A549 (cell line): Measurements from ENCODE around the gene LRRIQ4. TPM values are rescaled to one million over a fixed set of nuclear protein-coding genes. Genes with fewer than 3 reads are reported as not detected.

Source experiments
- ATAC-seq, 2 experiments: fragments of 200-7000 bp in 1 of 2; fragments of >200 bp in 1 of 2; cut with Nextera tagmentation in 1 of 2; cut with Tn5 transposase in 1 of 2; 3 replicates each; pipeline versions ENCODE4 v1.8.0 to v1.9.1; 2018 to 2020; ENCODE audit warnings: mild to moderate bottlenecking in 1 of 2, moderate library complexity in 1 of 2
- CTCF ChIA-PET: fragments of 300-600 bp; sonication (Branson Sonifier 250); formaldehyde crosslinking; extraction: SDS; loops from one replicate; lab custom pipeline; 2021; ENCODE audit warnings: antibody characterized with exemption, inconsistent platforms; lab: Yijun Ruan, JAX
- POLR2A ChIA-PET: fragments of 350-600 bp; formaldehyde crosslinking; extraction: SDS; loops from one replicate; lab custom pipeline; 2021; ENCODE audit warnings: antibody characterized with exemption, inconsistent platforms; lab: Yijun Ruan, JAX
- DNase-seq, 2 experiments: peaks; one replicate each; pipeline versions ENCODE4 v3.0.0 to v3.0.0-alpha.2; 2011 to 2016; ENCODE audit warnings: low read depth in 1 of 2, low spot score in 1 of 2
- FAIRE-seq: peaks from 2 replicates; lab custom pipeline; 2011; peaks lifted over from hg19 to GRCh38; lab: Jason Lieb, UNC
- H3K27ac ChIP-seq, 2 experiments: fragments of >200 bp; sonication (Bioruptor Twin); formaldehyde crosslinking; 3 replicates each; pipeline ENCODE4 v1.5.1; 2016 to 2017
- H3K4me1 ChIP-seq: fragments of >200 bp; sonication (Bioruptor Twin); formaldehyde crosslinking; 3 replicates; pipeline ENCODE4 v1.6.1; 2016
- H3K4me2 ChIP-seq: fragments of >200 bp; sonication (Bioruptor Twin); formaldehyde crosslinking; 3 replicates; pipeline ENCODE4 v1.6.1; 2016
- H3K4me3 ChIP-seq: fragments of >200 bp; sonication (Bioruptor Twin); formaldehyde crosslinking; 3 replicates; pipeline ENCODE4 v1.5.1; 2016
- H3K9me3 ChIP-seq: fragments of >200 bp; sonication (Bioruptor Twin); formaldehyde crosslinking; 3 replicates; pipeline ENCODE4 v1.6.1; 2016
- BHLHE40 ChIP-seq: IDR thresholded peaks from 2 replicates; pipeline ENCODE4 v1.6.1; 2012; ENCODE audit warnings: low read depth, low read length, inconsistent platforms
- CBX2 ChIP-seq: fragments of 200-600 bp; sonication (generic); IDR thresholded peaks from 2 replicates; pipeline ENCODE4 v1.6.1; 2016; ENCODE audit warnings: low read depth, mild to moderate bottlenecking, borderline replicate concordance
- FOSL2 ChIP-seq, 2 experiments: fragments of 450-650 bp in 1 of 2; fragments of >200 bp in 1 of 2; sonication (Bioruptor Twin) in 1 of 2; formaldehyde crosslinking; IDR thresholded peaks; 2 replicates each; pipeline versions ENCODE4 v1.5.0 to v1.6.1; 2016 to 2020; ENCODE audit warnings: mild to moderate bottlenecking in 1 of 2, moderate library complexity in 1 of 2
- HOXA7 ChIP-seq: fragments of 250-450 bp; sonication (Bioruptor Pico); IDR thresholded peaks from 2 replicates; pipeline ENCODE4 v1.5.0; 2020; ENCODE audit warnings: mild to moderate bottlenecking, moderate library complexity
- JUN ChIP-seq, 2 experiments: fragments of >200 bp; sonication (Bioruptor Twin); formaldehyde crosslinking; IDR thresholded peaks; 2 replicates in 1 of 2; 3 replicates in 1 of 2; pipeline ENCODE4 v1.6.1; 2016 to 2017
- KDM5A ChIP-seq: fragments of 200-600 bp; sonication (generic); IDR thresholded peaks from 2 replicates; pipeline ENCODE4 v1.6.1; 2016; ENCODE audit warnings: antibody characterized with exemption, mild to moderate bottlenecking
- MAFK ChIP-seq: fragments of 450-650 bp; IDR thresholded peaks from 2 replicates; pipeline ENCODE4 v1.6.1; 2014; ENCODE audit not compliant: partially characterized antibody
- NFE2L2 ChIP-seq: fragments of 150-350 bp; conservative IDR thresholded peaks from 2 replicates; pipeline ENCODE4 v1.6.1; 2014; ENCODE audit warnings: low read length
- NR3C1 ChIP-seq: fragments of >200 bp; sonication (Bioruptor Twin); formaldehyde crosslinking; IDR thresholded peaks from 3 replicates; pipeline ENCODE4 v1.6.1; 2017
- POLR2A ChIP-seq: IDR thresholded peaks from 2 replicates; pipeline ENCODE4 v1.6.1; 2012; ENCODE audit warnings: mild to moderate bottlenecking, low read length
- RAD21 ChIP-seq, 2 experiments: fragments of >200 bp in 1 of 2; sonication (Bioruptor Twin) in 1 of 2; formaldehyde crosslinking in 1 of 2; IDR thresholded peaks in 1 of 2; conservative IDR thresholded peaks in 1 of 2; 2 replicates in 1 of 2; 3 replicates in 1 of 2; pipeline ENCODE4 v1.6.1; 2012 to 2018; ENCODE audit warnings: inconsistent platforms in 1 of 2
- SMC3 ChIP-seq: fragments of >200 bp; sonication (Bioruptor Twin); formaldehyde crosslinking; IDR thresholded peaks from 3 replicates; pipeline ENCODE4 v1.6.1; 2018; ENCODE audit warnings: inconsistent platforms
- TP53 ChIP-seq: fragments of 250-450 bp; sonication (Bioruptor Pico); IDR thresholded peaks from 2 replicates; pipeline ENCODE4 v1.5.0; 2021; ENCODE audit warnings: mild to moderate bottlenecking, moderate library complexity
- ZC3H11A ChIP-seq: fragments of 450-650 bp; IDR thresholded peaks from 2 replicates; pipeline ENCODE4 v1.6.1; 2014; ENCODE audit warnings: antibody characterized with exemption, mild to moderate bottlenecking
- ZFP36 ChIP-seq: fragments of 450-650 bp; IDR thresholded peaks from 2 replicates; pipeline ENCODE4 v1.6.1; 2014; ENCODE audit warnings: borderline replicate concordance; ENCODE audit not compliant: partially characterized antibody
- WGBS: methylation state at CpG from one replicate; pipeline ENCODE4 v1.1.6; 2017; ENCODE audit errors: missing lambda C conversion rate; 5-methylcytosine and 5-hydroxymethylcytosine counted together
- polyA plus RNA-seq, 4 experiments: library from polyadenylated mRNA; depleted of rRNA in 3 of 4; stranded (reverse); fragments of >200 nt; fragmentation: RNase III in 1 of 4; extraction: RNeasy Plus Mini Kit Qiagen cat#74134 plus additional on column Dnase treatment in 1 of 4; gene quantifications; 2 replicates in 3 of 4; 3 replicates in 1 of 4; pipeline ENCODE4 v1.2.3, GENCODE V29; 2011 to 2017
- TF ChIP-seq, protein P1 (sequence below): fragments of 200-600 bp; sonication (generic); IDR thresholded peaks from 2 replicates; pipeline ENCODE4 v1.6.1; 2016; ENCODE audit warnings: antibody characterized with exemption, mild to moderate bottlenecking, moderate library complexity
- TF ChIP-seq, protein P2 (sequence below): IDR thresholded peaks from 2 replicates; pipeline ENCODE4 v1.6.1; 2012
- TF ChIP-seq, protein P3 (sequence below): fragments of >200 bp; sonication (Bioruptor Twin); formaldehyde crosslinking; IDR thresholded peaks from 3 replicates; pipeline ENCODE4 v1.6.1; 2016
- TF ChIP-seq, protein P4 (sequence below): fragments of 250-450 bp; sonication (Bioruptor Pico); IDR thresholded peaks from 2 replicates; pipeline ENCODE4 v1.5.0; 2020; ENCODE audit warnings: low read depth, mild to moderate bottlenecking, moderate library complexity
- TF ChIP-seq, protein P5 (sequence below): fragments of 150-350 bp; IDR thresholded peaks from 2 replicates; pipeline ENCODE4 v1.6.1; 2014; ENCODE audit warnings: low read depth, mild to moderate bottlenecking, low read length

Gene LRRIQ4
- polyA plus RNA-seq, 2 of the 4 experiments (the other 2 are of a cell fraction) = not detected

DNA sequence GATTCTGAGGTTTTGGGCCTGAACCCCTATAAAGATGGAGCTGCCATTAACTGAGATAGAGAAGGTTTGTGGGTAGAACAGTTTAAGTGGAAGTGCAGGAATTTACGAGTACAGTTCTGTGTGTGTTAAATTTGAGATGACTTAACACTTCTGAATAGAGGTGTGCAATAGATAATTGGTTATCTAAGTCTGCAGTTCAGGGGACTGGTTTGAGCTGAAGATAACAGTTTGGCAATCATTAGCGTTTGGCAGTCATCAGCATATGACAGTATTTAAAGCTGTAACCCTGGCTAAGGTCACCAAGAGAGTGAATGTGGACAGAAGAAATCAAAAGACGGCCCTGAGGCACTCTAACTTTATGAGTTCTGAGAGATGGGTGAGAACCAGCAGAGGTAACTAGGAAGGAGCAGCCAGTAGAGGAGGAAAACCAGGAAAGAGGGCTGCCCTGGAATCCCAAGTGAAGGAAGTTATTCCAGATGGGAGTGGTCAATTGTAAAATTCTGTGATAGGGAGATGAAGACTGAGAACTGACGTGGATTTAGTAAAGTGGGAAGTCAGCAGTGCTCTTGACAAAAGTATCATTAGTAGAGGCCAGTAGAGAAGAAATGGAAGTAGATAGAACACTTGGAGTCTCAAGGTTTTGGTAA is 31.3 kb upstream of the LRRIQ4 start:
- ATAC-seq = no peak
- Histone ChIP-seq H3K4me1 (no peaks in the 10 kb centered on the region), H3K9me3 (no peaks in the 10 kb centered on the region), H3K4me3 (no peak overlapping the region), H3K27ac (no peak overlapping the region), H3K4me2 (no peak overlapping the region)
- ChIA-PET CTCF (no interaction called here), POLR2A (no interaction called here)
- no peak for DNase-seq
- WGBS = 92% methylated on average over 4 of the region's 4 CpGs
- TF ChIP-seq, protein P1, sequence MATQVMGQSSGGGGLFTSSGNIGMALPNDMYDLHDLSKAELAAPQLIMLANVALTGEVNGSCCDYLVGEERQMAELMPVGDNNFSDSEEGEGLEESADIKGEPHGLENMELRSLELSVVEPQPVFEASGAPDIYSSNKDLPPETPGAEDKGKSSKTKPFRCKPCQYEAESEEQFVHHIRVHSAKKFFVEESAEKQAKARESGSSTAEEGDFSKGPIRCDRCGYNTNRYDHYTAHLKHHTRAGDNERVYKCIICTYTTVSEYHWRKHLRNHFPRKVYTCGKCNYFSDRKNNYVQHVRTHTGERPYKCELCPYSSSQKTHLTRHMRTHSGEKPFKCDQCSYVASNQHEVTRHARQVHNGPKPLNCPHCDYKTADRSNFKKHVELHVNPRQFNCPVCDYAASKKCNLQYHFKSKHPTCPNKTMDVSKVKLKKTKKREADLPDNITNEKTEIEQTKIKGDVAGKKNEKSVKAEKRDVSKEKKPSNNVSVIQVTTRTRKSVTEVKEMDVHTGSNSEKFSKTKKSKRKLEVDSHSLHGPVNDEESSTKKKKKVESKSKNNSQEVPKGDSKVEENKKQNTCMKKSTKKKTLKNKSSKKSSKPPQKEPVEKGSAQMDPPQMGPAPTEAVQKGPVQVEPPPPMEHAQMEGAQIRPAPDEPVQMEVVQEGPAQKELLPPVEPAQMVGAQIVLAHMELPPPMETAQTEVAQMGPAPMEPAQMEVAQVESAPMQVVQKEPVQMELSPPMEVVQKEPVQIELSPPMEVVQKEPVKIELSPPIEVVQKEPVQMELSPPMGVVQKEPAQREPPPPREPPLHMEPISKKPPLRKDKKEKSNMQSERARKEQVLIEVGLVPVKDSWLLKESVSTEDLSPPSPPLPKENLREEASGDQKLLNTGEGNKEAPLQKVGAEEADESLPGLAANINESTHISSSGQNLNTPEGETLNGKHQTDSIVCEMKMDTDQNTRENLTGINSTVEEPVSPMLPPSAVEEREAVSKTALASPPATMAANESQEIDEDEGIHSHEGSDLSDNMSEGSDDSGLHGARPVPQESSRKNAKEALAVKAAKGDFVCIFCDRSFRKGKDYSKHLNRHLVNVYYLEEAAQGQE = no peak
- TF ChIP-seq, protein P2, sequence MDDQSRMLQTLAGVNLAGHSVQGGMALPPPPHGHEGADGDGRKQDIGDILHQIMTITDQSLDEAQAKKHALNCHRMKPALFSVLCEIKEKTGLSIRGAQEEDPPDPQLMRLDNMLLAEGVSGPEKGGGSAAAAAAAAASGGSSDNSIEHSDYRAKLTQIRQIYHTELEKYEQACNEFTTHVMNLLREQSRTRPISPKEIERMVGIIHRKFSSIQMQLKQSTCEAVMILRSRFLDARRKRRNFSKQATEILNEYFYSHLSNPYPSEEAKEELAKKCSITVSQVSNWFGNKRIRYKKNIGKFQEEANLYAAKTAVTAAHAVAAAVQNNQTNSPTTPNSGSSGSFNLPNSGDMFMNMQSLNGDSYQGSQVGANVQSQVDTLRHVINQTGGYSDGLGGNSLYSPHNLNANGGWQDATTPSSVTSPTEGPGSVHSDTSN = no peak
- TF ChIP-seq, protein P3, sequence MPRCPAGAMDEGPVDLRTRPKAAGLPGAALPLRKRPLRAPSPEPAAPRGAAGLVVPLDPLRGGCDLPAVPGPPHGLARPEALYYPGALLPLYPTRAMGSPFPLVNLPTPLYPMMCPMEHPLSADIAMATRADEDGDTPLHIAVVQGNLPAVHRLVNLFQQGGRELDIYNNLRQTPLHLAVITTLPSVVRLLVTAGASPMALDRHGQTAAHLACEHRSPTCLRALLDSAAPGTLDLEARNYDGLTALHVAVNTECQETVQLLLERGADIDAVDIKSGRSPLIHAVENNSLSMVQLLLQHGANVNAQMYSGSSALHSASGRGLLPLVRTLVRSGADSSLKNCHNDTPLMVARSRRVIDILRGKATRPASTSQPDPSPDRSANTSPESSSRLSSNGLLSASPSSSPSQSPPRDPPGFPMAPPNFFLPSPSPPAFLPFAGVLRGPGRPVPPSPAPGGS = no peak
- TF ChIP-seq SMC3 = no peak
- TF ChIP-seq TP53 (CRISPR knock-in tag) = no peak
- no peak for TF ChIP-seq JUN (IDR thresholded peaks at IDR 0.05)
- no peak for TF ChIP-seq HOXA7 (CRISPR knock-in tag)
- no peak for TF ChIP-seq ZFP36
- no peak for TF ChIP-seq RAD21 (conservative IDR thresholded peaks at IDR 0.05 in 1 of 2, IDR thresholded peaks at IDR 0.05 in 1 of 2)
- no peak for TF ChIP-seq NFE2L2
- no peak for TF ChIP-seq BHLHE40
- TF ChIP-seq, protein P4, sequence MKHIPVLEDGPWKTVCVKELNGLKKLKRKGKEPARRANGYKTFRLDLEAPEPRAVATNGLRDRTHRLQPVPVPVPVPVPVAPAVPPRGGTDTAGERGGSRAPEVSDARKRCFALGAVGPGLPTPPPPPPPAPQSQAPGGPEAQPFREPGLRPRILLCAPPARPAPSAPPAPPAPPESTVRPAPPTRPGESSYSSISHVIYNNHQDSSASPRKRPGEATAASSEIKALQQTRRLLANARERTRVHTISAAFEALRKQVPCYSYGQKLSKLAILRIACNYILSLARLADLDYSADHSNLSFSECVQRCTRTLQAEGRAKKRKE (CRISPR knock-in tag) = no peak
- no peak for TF ChIP-seq NR3C1
- TF ChIP-seq, protein P5, sequence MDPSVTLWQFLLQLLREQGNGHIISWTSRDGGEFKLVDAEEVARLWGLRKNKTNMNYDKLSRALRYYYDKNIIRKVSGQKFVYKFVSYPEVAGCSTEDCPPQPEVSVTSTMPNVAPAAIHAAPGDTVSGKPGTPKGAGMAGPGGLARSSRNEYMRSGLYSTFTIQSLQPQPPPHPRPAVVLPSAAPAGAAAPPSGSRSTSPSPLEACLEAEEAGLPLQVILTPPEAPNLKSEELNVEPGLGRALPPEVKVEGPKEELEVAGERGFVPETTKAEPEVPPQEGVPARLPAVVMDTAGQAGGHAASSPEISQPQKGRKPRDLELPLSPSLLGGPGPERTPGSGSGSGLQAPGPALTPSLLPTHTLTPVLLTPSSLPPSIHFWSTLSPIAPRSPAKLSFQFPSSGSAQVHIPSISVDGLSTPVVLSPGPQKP = no peak
- TF ChIP-seq FOSL2 (IDR thresholded peaks at IDR 0.05) = no peak
- no peak for TF ChIP-seq FOSL2 (CRISPR knock-in tag; IDR thresholded peaks at IDR 0.05)
- no peak for TF ChIP-seq ZC3H11A
- FAIRE-seq = no peak

DNA sequence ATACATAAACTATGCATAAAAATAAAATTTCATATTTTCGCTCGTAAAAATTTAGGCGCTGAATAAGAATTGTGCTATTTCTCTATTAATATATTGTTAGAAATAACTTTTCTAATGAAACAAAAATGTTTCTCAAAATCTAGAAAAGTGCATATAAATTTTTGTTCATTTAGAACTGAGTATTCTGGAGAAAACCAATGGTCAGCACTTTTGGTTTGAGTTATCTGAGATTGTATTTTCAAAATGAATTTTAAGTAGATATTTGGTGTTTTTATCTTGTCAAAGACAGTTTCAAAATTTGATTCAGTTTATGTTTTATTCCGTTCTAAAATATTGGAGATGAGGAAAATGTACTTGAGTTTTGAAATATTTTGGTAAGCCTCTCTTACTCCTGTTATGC is 25.6 kb upstream of the LRRIQ4 start:
- TF ChIP-seq KDM5A = no peak
- TF ChIP-seq, protein P3 = no peak
- no peak for TF ChIP-seq NR3C1
- TF ChIP-seq CBX2 = no peak
- TF ChIP-seq MAFK = peak; percentile 61
- TF ChIP-seq POLR2A = no peak
- TF ChIP-seq HOXA7 (CRISPR knock-in tag) = no peak
- H3K27ac ChIP-seq = no peak overlapping the region
- H3K4me2 ChIP-seq = no peak overlapping the region
- no peaks in the 10 kb centered on the region for H3K4me1 ChIP-seq
- ChIA-PET CTCF (no interaction called here), POLR2A (no interaction called here)
- 95% methylated on average over 4 of the region's 4 CpGs for WGBS
- H3K9me3 ChIP-seq = no peaks in the 10 kb centered on the region
- no peak overlapping the region for H3K4me3 ChIP-seq
- DNase-seq = no peak
- no peak for FAIRE-seq
- ATAC-seq = no peak
